GM13976 (cell line): ENCODE data around the gene PES1.
A peak's percentile ranks its signal among the peaks of the same experiment; 100 is the strongest.

Experiments used
- DNase-seq: peaks from one replicate; pipeline ENCODE4 v3.0.0; 2012; ENCODE audit warnings: low spot score
- in situ Hi-C: fragments of 300-500 bp; cut with MboI; formaldehyde crosslinking; loops from one replicate; pipeline ENCODE4 v1.12.0; 2022; ENCODE audit warnings: low sequenced_read_pairs, mixed read lengths, inconsistent platforms; ENCODE audit not compliant: unreplicated experiment
- TF ChIP-seq, protein P1 (sequence below): IDR thresholded peaks from 2 replicates; pipeline ENCODE4 v1.5.1; 2012; ENCODE audit warnings: borderline replicate concordance, mild to moderate bottlenecking; ENCODE audit not compliant: insufficient read depth; ENCODE audit errors: extremely low read depth, missing control alignments, control extremely low read depth

The PES1 gene

DNA sequence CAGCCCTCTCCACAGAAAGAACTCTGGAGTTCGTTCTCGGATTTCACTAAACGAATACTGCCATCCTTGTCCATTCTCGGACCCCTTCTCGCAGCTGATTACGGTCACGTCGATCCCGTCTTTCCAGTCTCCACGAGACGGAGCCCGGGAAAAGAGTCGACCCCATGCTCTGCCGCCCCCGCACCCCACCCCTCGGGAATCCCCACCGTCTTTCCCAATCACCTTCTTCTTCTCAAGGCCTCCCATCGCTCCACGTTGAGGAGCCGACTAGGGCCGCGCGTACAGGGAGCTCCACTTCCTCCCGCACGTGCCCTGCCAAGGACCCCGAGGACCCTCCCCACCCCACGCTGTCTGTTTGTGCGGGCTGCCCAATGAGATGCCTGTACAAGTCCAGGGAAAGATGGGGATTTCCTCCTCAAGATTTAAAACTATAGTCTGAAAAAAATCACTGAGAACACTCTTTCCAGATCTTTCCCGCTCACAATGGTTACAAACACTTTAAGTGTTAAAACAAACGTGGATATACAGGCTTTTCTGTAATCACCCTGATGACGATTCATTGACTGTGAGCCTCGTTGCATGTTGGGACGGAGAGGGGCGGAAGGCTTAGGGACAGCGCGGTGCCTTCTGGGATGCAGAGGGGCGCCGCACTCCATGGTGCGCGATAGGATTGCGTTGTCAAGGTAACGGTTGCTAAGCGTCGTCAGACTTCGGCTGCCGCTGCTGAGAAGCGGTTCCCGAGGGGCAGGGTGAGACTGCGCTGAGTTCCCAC is at the start of gene PES1:
Gene PES1 (minus strand): TSS at position 323 of the 772 bp plus-strand sequence. CDS start 77 bp downstream, at position 246.
- in situ Hi-C loops, result no loop called here
- DNase-seq, result peak; percentile 98
- TF ChIP-seq, protein P1, sequence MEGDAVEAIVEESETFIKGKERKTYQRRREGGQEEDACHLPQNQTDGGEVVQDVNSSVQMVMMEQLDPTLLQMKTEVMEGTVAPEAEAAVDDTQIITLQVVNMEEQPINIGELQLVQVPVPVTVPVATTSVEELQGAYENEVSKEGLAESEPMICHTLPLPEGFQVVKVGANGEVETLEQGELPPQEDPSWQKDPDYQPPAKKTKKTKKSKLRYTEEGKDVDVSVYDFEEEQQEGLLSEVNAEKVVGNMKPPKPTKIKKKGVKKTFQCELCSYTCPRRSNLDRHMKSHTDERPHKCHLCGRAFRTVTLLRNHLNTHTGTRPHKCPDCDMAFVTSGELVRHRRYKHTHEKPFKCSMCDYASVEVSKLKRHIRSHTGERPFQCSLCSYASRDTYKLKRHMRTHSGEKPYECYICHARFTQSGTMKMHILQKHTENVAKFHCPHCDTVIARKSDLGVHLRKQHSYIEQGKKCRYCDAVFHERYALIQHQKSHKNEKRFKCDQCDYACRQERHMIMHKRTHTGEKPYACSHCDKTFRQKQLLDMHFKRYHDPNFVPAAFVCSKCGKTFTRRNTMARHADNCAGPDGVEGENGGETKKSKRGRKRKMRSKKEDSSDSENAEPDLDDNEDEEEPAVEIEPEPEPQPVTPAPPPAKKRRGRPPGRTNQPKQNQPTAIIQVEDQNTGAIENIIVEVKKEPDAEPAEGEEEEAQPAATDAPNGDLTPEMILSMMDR, result no peak

DNA sequence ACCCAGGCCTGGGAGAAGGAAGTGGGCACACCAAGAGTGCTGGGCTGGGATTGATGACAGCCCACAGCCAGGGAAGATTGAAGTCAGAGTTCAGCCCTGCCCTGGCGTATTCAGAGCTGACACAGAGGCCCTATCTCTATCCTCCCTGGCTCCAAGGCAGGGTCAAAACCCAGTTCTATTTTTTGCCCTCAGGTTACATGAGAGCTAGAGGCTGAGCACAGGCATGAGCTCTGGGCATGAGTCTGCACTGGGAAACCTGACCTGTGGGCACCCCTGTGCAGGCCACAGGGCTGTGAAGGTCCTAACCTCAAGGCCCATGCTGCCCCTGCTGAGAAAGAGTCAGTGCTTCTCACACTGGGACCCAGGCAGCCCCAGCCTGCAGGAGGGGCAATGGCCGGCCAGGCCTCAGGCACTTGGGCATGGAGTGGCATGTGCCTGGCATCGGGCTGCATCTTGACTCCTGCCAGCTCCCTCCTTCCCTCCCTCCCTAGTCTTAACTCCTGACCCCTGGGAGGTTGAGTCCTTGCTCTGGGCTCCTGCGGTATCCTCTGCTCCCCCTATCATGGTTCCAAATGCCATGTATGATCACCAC is 49.2 kb upstream of the PES1 start:
- TF ChIP-seq, protein P1, result no peak
- in situ Hi-C loops, result loop anchor here (25.0 kb wide), 1 partner anchor 271 kb away; no protein-coding TSS in a partner anchor
- no peak for DNase-seq

DNA sequence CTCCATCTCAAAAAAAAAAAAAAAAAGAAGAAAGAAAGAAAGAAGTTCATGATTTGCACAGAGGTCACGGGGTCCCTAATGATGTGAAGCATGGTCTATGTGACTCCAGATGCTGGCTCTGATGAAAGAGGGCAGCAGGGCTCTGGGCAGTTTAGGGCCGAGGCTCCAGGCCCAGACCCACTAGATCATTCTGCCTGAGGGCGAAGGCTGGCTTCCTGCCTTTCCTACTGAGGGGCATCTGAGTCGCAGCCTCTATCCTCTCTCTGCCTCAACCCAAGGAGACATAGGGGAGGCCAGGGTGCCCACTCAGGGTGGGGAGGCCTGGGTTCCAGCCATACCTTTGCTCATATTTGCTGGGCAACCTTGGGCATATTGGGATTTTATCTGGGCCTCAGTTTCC is 48.7 kb upstream of the PES1 start:
- DNase-seq, result no peak
- in situ Hi-C loops, result loop anchor here (25.0 kb wide), 1 partner anchor 272 kb away; no protein-coding TSS in a partner anchor
- TF ChIP-seq, protein P1, result no peak

DNA sequence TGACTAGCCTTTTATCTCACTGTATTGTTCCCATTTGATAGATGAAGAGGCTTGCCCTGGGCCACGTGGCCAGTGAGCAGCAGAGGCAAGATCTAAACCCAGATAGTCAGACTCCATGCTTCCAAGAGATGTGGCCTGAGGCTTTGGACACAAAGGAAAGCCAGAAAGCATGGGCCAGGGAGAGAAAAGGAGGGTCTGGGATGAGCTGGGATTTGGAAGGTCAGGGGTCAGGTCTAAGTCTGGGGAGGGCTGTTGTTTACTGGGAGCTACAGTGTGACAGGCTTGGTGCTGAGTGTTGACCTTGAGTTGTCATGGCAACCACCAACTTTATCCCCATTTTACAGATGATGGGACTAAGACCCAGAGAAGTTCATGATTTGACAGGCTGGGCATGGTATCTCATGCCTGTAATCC is 46.0 kb upstream of the PES1 start:
- DNase-seq, result no peak
- in situ Hi-C loops, result loop anchor here (25.0 kb wide), 1 partner anchor 275 kb away; no protein-coding TSS in a partner anchor
- TF ChIP-seq, protein P1, result no peak

DNA sequence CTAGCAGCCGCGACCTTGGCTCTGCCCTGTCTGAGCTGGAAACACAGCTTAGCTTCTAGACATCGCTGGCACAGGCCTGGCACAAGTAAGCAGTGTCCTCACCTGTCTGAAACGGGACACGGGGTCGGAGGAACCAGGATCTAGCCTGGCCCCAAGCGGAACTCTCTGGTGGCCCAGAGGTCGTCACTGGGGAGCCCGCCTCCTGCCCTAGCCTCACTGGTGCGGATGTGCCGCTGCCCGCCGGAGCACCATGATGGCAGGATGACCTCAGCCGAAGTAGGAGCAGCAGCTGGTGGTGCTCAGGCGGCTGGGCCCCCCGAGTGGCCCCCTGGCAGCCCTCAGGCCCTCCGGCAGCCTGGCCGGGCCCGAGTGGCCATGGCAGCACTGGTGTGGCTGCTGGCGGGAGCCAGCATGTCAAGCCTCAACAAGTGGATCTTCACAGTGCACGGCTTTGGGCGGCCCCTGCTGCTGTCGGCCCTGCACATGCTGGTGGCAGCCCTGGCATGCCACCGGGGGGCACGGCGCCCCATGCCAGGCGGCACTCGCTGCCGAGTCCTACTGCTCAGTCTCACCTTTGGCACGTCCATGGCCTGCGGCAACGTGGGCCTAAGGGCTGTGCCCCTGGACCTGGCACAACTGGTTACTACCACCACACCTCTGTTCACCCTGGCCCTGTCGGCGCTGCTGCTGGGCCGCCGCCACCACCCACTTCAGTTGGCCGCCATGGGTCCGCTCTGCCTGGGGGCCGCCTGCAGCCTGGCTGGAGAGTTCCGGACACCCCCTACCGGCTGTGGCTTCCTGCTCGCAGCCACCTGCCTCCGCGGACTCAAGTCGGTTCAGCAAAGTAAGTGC is 44.7 kb upstream of the PES1 start:
- DNase-seq, result peak; percentile 66
- in situ Hi-C loops, result loop anchor here (25.0 kb wide), 1 partner anchor 276 kb away; no protein-coding TSS in a partner anchor
- TF ChIP-seq, protein P1, result peak; percentile 13
